Measurements from ENCODE around the gene SFRP5.

The SFRP5 gene

DNA sequence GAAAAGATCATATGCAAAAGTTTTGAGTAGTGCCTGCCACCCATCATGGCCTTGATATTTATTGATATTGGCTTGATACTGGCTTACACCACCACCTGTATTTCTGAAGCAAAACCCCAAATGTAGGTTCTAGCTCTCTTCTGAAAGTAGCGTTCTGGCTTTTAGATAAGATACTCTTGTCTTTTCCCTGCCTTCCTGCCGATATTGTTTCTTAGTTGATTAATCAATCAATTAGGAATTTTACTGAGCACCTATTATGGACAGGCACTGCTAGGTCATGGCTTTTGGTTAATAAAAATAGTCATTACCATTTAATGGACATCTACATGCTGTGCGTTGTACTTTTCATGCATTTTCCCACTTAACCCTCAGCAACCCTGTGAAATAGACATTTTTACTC is 7.9 kb downstream of the SFRP5 start:
- no peak for DNase-seq

DNA sequence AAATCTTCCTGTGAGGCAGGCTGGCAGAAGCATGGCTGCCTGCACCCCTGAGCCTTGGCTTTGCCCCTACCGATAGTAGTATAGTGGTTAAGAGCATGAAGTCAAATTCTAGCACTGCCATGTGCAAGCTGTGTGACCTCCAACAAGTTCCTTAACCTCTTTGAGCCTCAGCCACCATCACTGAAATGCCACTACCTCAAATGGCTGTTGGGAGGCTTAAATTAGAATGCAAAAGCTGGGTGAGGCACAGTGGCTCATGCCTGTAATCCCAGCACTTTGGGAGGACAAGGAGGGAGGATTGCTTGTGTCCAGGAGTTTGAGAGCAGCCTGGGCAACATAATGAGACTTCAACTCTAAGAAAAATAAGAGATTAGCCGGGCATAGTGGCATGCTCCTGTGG is 8.4 kb downstream of the SFRP5 start:
- no peak for DNase-seq

DNA sequence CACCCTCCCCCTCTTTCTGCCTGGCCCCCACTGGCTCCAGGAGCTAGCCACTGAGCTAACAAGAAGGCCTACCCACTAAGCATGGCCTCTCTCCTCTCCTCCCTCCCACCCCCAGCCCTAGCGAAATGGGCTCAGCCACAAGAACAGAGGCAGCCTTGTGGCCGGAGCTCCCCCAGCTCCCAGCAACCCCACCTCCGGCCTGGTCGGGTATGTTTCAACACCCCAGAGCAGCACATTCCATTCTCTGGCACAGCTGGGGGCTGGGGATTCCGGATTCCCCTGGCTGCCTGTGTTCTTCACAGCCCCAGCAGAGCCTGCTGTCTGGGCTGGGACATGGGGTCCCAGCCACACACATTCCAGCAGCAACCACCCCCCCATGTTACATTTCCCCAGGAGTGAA is 9.0 kb downstream of the SFRP5 start:
- DNase-seq, result no peak

DNA sequence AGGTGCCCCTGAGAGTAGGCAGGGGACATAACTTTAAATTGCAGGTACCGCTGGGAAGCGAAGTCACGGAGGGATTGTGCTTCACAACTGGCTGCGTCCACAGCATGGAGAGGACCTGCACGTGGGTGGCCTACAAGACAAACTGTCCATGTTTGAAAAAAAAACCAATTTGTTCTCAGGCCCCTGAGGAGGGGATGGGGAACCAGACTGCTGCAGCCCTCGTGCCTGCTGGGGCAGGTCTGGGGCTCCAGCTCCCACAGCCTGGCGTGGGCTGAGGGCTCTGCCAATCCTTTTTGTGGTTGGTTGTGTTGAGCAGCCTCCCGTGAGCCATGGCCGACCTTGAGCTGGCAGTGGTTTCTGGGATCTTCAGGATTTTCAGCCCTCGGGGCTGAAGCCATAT is 9.7 kb downstream of the SFRP5 start:
- no peak for DNase-seq

DNA sequence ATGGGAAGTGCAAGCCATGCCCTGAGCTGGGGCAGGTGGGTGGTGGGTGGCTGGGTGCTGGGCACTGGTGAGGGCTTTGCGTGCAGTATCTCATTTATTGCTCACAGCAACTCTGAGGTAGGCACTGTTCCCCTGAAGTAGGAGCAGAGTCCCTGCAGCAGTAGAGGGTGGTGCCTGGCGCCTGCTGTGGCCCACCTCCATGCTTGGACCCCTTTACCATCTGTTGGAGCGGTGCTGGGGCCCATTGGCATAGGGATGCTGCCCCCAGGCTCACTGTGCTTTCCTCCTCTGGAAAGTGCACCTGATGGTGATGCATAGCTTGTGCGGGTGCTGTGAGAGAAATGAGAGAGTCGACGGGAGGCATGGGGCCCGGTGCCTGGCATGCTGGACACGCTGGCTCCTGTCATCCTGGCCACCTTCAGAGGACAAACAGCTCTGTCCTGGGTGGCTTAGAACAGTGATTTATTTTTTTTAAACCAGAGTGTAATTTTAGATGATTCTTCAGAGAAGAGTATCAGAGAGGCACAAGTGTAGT is 10.4 kb downstream of the SFRP5 start:
- DNase-seq, result no peak

DNA sequence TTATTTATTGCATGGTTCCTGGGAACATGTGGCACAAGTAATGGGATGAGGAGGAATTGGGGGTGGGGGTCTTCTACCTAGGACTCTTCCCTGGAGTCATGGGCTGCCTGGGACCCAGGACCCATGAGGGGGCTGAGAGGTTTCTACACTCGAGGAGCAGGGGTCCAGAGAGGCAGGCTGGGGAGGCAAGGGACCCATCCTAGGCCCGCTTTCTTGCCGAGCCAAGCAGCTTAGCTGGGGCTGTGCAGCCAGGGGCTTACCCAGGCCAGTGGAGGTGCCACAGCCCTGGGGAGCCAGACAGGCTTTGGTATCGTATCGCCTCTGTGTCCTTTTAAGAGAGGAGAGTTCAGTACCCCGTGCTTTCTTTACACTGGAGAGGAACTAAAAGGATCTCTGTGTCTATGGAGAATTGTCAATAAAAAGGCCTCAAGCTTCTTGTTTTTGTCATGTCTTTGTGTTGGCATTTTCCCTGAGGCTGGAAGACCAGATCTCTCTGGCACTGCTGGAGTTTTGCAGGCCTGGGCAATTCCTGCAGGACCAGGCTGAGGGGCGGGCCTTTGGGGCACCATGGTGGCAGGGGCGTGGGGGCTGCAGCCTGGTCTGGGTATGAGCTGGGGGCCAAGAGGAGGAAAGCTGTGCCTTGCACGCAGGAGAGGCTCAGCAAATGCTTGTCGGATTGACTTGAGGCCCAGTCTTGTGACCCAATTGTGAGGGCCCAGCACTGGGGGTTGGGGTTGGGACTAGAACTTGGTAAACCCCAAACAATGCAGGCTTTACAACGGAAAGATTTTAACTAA is 11.1 kb downstream of the SFRP5 start:
- no peak for DNase-seq

DNA sequence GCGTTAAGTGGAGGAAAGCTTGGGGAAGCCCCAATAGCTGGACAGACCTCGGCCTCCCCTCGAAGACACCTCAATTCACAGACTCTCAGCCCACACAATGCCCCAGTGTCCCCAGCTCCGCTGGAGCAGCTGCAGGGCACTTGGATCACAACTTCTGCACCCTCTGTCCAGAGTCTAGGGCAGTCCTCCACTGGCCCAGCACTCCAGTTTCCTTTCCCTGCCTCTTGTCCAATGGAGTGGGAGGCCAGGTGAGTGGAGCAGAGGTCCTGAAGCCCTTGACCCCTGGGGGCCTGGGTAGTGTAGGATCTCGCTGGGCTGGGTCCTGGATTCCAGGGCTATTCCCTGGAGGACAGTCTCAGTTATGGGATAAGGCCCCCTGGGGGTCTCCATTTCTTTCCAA is 11.9 kb downstream of the SFRP5 start:
- no peak for DNase-seq

DNA sequence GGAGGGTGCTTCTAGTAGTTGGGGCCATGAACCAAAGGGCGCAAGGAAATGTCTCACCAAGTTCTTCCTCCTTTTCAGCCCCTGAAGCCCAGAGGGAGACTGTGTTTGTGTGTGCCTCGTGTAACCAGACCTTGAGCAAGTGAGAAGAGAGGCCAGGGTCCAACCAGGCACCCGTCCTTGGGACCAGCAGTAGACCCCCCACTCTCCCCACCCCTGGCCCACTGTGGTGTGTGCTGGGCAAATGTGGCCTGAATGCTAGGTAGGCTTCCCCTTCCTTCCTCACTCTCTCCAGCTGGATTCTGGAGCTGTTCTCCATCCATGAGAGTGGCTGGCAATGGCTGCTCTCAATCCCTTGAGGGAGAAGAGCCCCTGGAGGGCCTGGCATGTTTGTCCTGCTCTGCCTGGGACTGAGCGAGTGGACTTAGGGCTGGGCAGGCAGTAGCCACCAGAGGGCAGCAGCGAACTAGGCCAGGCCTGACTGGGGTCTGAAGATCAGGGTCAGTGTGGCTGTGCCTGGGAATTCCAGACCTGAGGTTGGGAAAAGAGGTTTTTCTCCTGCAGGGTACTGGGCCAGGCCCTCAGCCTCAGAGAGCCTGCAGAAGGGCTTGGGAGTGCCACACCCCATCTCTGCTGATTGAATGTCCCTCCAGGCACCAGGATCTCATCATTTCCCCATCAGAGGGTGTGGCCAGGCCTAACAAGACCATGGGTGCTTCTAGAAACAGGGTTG is 12.5 kb downstream of the SFRP5 start:
- DNase-seq, result peak; percentile 54

DNA sequence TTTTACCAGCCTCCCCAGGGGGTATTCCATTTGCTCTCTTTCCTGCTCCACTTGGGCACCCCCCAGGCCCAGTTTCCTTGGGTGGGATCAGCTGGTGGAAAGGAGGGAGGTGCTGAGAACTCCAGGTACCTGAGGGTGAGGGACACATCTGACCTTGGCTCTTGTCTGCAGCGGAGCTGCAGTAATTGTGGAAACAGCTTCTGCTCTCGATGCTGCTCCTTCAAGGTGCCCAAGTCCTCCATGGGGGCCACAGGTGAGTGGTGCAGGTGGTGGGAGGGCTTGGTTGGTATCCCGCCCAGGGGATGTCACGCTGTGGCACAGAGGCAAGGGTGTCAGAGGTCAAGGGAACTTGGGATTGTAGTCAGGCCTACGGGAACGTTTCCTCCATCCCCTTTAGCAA is 14.3 kb downstream of the SFRP5 start:
- DNase-seq, result no peak

DNA sequence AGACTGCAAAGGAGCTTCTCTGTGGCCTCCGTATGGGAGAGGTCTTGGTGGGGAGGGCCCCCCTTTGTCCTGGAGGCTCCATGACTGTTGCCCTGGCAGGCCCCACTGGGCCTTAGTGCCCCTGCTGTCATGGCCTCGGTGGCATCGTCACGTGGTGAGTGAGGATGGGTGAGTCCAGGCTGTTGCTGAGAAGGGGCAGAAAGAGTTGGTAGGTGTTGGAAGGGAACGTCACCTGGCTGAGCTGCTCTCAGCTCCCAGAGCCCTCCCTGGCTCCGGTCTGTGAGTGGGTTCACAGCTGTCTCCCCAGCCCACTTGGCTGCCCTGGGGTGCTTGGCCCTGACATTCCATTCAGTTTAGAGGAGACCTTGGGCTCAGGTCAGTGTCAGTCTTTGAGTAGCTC is 16.1 kb downstream of the SFRP5 start:
- DNase-seq, result no peak

DNA sequence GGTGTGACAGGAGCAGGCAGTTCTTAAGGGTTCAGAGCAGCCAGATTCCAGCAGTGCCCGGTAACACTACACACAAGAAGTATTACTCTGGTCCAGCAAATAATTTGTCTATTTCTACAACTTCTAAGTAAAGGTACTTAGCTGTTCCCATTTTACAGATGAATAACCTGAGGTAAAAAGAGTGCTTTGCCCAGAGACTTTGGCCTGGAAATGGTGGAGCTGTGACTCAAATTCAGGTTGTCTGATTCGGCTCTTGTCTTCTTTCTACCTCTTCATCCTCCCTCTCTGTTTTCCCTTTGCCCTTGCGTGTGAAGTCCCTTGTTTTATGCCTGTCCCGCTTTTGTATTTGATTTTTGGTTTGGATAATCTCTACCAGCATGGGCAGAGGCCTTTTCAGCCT is 17.1 kb downstream of the SFRP5 start:
- DNase-seq, result no peak

DNA sequence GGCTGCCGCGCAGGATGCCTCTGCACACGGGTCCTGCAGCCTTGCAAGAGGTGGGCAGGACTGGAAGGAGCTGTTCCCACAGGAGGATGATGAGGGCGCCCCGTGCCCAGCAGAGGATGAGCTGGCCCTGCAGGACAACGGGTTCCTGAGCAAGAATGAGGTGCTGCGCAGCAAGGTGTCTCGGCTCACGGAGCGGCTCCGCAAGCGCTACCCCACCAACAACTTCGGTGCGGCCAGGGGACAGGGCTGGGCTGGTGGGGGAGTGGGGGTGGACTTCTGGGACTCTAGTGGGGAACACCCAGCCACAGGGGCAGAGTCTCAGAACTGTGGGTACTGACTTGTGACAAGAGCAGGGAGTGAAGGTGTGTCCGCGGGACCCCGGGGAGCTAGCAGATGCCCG is 18.8 kb downstream of the SFRP5 start:
- no peak for DNase-seq

DNA sequence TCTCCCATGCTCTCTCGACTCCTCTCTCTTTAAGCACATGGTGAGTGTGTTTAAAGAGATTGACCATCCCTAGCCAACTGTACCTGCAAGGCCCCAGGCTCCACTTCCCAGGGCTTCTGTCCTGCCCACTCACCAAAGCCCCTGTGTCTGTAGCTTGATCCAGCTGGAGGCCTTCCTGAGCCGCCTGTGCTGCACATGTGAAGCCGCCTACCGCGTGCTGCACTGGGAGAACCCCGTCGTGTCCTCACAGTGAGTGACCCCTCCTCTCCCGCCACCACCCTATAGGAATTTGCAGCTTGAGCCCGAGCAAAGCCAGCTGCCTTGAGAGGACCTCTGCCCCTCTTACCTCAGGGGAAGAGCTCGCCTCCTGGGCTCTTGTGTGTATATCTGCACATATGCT is 23.7 kb downstream of the SFRP5 start:
- DNase-seq, result no peak

DNA sequence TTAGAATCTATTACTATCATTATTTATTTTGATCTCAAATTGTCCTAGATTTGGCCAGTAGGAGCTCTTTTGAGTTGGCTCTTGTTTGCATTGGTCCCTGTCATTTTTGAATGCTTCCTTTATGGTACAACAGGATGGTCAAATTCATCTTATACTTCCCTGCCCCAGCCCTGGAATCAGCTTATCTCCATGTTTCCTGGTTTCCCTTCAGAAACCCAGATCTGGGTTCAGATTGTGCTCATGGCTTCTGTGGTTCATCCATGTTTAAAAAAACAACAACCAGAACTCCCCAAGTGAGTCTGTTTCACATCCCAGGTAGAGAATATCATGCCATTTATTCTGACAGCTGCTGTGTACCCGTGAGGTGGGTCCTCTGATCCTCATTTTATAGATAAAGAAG is 24.2 kb downstream of the SFRP5 start:
- DNase-seq, result no peak

DNA sequence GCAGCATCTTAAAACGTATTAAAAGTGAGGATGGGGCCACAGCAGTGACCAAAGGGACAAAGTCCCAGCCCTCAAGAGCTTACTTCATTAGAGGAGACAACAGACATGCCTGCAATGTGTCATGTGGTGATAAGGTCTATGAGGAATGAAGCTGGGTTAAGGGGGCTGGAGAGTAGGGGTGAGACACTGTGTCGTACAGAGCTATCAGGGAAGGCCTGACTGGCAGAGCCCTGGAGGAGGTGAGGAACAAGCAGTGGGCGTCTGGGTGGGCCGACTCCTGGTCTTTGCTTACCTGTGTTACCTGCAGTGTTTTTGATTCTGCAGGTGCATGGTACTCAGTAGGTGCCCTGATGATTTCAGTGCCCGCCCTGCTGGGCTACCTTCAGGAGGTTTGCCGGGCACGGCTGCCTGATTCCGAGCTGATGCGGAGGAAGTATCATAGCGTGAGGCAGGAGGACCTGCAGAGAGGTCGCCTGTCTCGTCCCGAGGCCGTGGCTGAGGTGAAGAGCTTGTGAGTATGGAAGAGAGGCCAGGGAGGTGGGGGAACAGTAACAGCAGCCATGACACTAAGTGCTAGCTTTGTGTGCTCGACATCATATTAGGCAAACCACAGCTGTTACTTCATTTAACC is 27.3 kb downstream of the SFRP5 start:
- DNase-seq, result no peak

DNA sequence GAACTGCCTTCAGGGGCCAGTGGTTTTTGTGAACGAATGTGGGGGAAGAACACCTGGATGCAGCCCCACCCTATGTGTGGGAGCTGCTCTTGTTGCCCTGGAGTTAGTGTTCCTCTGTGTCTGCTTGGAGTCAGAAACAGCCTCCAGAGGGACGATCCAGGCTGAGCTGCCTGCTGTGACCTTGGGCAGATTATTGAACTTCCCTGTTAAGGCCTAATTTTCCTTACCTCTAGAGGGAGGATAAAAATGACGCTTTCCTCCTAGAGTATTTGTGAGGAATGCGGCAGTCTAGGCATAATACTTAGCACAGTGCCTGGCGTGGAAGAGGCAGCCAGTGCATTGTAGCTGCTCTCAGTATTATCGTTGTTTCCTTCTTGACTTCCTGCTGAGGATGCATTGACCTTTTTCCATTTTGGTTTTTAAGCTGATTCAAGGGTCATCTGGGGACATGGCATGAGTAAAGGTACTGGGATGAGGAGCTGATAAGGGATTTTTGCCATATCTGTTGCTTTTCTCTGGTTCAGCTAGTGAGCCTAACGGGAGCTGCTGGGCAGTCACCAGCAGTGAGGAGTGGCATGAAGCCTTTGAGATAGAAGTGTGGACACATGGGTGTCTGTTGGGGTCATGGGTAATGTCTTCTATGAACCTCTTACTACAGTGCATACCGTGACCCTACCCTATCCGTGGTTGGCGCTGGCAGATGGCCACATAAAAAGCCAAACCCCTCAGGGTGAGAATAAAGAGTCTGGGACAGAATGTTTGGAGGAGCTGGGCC is 28.4 kb downstream of the SFRP5 start:
- no peak for DNase-seq

DNA sequence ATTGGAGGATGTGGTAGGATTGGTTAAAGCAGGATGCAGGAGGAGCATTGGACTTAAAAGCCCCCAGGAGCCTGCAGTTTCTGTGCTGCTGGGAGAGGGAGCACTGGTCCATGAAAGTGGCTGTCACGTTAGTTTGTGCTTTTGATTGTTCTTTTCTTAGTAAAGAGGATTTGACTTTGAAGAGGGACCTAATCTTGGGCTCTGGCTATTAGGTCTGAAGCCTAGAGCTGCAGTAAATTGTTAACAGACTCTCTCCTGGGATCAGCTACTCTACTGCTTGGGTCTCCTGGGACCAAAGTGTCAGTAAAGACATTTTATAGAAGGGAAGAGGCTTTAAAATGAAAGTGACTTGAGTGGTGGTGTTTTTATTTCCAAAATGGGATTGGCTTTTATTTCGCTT is 31.2 kb downstream of the SFRP5 start:
- DNase-seq, result no peak

DNA sequence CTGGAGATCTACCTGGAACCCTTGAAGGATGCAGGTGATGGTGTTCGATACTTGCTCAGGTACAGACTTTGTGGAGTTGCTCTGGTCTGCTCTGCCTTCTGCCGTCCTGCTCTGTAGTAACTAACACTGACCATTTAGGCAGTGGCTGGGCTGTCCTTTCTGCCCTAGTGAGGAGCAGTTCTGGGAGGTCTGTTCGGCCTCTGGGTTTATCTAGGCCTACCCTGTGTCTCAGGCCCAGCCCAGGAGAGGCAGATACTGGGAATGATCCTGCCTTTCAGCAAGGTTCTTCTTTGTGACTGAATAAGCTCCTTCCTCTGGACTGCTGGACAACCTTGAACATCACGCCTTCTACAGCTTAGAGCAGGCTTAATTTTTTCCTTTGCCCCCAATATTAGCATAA is 33.2 kb downstream of the SFRP5 start:
- DNase-seq, result no peak

DNA sequence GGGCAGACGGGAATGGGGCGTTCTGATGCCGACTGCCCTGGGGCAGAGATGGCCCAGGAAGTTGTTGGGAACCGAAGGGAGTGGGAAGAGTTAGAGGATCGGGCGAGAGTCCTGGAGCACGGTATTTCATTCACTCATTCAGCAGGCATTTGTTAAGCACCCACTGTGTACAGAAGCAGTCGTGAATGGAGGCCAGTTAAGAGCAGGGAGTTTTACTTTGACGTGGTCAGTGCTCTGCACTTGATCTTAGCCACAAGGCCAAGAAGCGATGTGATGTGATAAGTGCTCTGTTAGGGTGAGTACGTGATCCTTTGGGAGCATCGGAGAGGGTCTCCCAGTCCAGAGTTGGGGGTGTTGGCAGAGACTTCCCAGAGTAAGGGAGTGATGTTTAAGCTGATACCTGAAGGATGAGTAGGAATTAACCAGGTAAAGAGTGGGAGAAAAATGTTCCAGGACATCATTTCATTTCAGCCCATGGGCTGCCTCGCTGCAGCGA is 34.0 kb downstream of the SFRP5 start:
- peak; percentile 32 for DNase-seq

DNA sequence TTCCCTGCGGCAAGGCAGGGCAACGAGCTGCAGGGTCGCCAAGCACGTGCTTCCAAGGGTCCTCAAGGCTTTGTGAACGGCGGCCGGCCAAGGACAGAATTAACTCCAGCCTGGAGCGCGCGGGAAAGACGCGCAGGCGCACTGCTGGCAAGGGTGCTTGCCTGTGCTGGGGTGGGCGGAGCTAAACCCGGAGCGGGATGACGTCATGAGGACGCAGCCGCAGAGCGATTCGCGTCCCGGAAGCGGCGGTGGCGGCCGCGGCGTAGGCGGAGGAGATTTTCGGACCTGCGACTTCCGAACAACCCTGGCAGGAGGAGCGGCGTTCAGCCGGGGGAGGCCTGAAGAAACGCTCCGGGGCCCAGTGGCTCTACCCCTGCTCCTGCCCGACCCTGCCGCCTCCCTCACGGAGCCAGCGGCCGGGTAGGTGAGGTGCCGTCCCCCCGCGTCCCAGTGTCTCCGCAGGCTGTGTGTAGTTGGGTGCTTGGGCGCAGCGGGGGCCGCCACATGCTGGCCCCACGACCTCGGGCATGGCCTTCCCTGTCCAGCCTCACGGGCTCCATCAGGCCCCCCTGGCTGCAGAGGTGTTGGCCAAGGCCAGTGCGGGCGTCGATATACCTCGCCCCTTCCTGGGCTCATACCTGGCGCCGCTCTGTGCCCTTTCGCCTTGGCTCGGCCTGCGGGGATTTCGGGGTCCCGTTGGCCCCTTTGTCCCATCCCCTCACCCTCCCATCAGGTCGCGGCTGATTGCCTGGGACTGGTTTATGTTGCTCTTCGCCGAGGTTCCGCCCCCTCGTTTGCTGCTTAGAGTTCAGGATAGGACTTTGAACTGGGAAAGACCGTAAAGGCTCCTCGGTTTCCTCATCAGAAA is 34.7 kb downstream of the SFRP5 start, which contains the start of gene ZFYVE27:
ZFYVE27 (plus strand) TSS at position 227 of the 868 bp plus-strand sequence. CDS start 1,350 bp downstream, outside the sequence.
- peak; percentile 98 for DNase-seq

DNA sequence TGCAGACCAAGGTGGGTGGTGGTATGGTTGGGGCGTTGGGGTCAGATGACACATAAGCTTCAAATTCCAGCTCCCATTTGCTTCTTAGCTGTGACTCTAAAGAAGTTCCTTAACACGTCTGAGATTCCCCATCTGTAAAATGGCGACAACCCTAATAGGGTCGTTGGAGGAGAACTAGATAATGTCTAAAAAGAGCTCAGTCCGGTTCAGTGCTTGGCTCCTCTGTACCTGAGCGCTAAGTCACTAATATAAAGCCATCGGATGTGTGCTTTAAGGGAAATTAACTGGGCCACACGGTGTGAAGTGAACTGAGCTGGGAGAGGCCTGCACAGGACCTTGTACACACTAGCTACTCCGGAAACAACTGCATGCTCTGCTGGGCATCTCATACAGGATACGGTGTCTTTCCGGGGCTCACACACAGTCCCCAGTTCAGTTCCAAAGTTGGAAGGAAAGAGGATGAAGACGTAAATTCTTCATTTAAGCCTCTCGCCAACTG is 35.3 kb downstream of the SFRP5 start:
- no peak for DNase-seq

DNA sequence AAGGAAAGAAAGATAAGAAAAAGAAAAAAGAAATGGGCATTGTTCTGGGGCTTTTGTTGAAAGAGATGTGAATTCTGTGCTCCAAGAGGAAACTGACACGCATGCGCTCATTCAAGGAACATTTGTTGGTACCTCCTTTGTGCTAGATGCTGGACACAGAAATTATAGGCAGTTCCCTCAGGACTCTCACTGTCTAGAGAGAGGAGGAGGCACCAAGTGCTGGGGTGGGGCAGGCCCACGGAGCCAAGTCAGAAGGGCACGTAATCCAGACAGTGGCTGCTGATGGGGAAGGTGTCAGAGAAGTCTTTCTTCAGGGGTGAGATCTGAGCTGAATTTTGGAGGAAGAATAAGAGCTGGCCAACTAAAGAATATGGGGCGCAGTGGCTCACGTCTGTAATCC is 37.8 kb downstream of the SFRP5 start:
- no peak for DNase-seq
